MV-4-11 (cell line): ENCODE data around the gene WRAP53.

ENCODE experiments used
- DNase-seq: peaks from one replicate; lab custom pipeline; 2025; lab: John Stamatoyannopoulos, UW

The WRAP53 gene

DNA sequence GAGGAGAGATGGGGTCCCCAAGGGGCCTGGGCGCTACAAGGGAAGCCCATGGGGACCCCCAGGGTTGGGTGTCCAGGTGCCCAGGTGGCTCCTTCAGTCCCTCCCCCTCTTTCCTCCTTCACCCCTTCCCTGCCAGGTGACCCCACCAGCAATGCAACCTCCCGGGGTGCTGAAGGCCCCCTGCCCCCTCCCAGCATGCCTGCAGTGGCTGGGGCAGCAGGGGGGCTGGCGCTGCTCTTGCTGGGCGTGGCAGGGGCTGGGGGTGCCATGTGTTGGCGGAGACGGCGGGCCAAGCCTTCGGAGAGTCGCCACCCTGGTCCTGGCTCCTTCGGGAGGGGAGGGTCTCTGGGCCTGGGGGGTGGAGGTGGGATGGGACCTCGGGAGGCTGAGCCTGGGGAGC, 20.8 kb downstream of the WRAP53 start:
- no peak for DNase-seq

DNA sequence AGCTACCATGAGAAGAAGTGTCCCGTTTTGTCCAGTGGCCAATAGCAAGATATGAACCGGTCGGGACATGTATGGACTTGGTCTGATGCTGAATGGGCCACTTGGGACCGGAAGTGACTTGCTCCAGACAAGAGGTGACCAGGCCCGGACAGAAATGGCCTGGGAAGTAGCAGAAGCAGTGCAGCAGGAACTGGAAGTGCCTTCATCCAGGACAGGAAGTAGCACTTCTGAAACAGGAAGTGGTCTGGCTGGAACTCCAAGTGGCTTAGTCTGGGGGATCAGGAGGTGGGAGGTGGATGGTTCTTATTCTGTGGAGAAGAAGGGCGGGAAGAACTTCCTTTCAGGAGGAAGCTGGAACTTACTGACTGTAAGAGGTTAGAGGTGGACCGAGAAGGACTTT, 22.0 kb downstream of the WRAP53 start:
- DNase-seq: peak; percentile 71

GRCh38 chr17:7711051-7711755, 22.9 kb downstream of the WRAP53 start:
- no peak for DNase-seq

GRCh38 chr17:7712111-7712771, 24.0 kb downstream of the WRAP53 start:
- DNase-seq: no peak

DNA sequence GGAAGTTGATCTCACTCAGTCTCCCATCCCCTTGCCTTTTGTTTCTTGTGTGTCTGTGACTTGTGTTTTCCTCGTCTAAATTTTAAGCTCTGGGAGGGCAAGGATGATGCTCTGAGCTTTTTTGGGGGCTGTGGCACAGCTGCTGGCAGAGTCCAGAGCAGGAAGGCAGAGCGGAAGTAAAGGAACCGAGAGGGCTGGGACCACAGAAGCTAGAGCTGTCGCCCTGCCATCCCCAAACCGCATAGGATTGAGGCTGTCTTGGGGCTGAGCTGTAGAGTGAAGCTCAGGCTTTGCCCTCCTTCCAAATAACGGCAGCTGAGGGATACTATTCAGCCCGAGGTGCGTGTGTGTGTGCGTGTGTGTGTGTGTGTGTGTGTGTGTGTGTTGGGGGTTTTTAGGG, 25.5 kb downstream of the WRAP53 start:
- DNase-seq: peak; percentile 79

- no peak for DNase-seq
These were observed 26.7 kb downstream of the WRAP53 start for GRCh38 chr17:7714721-7715594.

GRCh38 chr17:7715936-7716886, 27.9 kb downstream of the WRAP53 start:
- DNase-seq: no peak

- DNase-seq: peak; percentile 56
These were observed 28.9 kb downstream of the WRAP53 start, which contains the start of gene DNAH2 for GRCh38 chr17:7716901-7717755. Gene DNAH2, plus strand, starts transcription at chr17:7717744. Its CDS starts 1,991 bp downstream, at chr17:7719735.

- DNase-seq: peak; percentile 91
These were observed 29.6 kb downstream of the WRAP53 start for GRCh38 chr17:7717756-7718350.

DNA sequence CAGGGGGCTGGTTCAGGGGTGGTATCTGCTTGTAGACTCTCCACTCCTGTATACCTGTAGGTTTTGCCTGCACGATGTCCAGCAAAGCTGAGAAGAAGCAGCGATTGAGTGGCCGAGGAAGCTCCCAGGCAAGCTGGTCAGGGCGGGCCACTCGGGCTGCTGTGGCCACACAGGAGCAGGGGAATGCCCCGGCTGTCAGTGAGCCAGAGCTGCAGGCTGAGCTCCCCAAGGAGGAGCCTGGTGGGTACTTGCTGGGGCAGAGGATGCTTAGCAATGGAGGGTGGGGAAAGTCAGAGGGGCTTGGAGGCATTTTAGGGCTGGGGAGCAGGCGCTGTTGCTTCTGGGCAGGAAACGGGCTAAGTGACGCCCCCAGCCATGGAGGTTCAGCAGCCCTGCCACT, 31.4 kb downstream of the WRAP53 start:
- no peak for DNase-seq

DNA sequence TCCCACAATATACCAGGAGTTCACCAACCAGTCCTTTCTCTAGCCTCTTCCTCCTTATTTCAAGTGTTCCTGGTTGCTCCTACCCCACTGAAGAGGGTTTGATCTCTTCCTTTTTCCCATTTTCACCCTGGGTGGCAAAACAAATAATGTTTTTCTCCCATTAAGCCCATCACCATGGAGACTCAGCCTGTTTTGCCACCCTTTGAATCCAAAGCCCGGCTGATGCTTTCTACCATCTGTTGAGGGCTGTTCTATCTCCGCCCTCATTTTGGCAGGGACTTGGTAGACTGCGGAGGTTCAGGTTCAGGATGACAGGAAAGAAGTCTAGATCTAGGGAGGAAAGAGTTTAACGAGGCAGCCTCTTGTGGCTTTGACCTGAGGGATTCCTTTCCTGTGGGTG, 31.8 kb downstream of the WRAP53 start:
- no peak for DNase-seq

GRCh38 chr17:7721612-7722011, 33.3 kb downstream of the WRAP53 start:
- no peak for DNase-seq

GRCh38 chr17:7727886-7728285, 39.6 kb downstream of the WRAP53 start:
- no peak for DNase-seq

DNA sequence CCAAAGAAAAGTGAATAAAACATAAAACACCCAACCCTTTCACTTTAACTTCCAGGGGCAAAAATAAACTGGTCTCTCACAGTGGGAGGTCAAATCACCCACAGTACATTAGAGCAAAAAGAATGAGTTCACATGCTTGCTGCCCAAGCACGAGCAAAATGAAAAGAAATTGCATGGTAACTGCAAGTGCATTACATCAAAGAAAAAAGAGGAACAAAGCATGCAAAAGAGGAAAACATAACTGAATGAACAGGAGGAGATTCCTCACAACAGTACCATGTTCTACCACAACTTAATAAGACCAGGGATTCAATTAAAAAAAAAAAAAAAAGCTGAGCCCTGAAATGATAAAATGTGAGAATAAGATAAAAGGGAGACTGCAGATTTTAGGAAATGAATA, 41.5 kb downstream of the WRAP53 start:
- DNase-seq: peak; percentile 75

GRCh38 chr17:7732981-7733539, 44.8 kb downstream of the WRAP53 start:
- DNase-seq: no peak

GRCh38 chr17:7737601-7738000, 49.3 kb downstream of the WRAP53 start:
- DNase-seq: no peak

GRCh38 chr17:7739746-7740145, 51.5 kb downstream of the WRAP53 start:
- DNase-seq: no peak

DNA sequence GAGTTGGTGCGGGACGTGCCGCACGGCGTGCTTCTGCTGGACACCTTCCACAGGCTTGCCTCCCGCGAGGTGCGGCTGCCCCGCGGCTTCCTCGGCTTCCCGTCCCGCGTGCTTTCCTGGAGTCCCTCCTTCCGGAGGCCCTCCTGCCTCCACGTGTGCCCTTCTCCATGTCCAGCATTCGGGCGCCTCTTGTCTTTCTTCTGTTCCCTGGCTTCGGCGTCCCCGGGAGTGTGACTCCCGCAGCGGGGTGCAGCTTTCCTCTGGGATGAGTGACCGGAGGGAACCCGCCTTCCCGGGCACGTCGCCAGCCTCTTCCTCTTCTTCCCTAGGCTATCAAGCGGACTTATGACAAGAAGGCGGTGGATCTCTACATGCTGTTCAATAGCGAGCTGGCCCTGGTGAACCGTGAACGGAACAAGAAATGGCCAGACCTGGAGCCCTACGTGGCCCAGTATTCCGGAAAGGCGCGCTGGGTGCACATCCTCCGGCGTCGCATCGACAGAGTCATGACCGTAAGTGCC, 52.3 kb downstream of the WRAP53 start:
- no peak for DNase-seq

DNA sequence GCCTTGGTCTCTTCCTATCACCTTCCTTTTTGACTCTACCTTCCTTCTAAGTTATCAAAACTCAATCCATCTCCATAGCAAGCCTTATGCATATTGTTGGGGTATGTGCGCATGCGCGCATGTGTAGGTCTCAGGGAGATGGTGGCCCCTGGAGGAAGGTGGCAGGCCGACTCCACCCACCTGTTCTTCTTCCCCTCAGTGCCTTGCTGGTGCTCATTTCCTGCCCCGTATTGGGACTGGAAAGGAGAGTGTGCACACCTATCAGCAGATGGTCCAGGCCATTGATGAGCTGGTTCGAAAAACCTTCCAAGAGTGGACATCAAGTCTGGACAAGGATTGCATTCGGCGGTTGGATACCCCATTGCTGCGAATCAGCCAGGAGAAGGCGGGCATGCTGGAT, 54.5 kb downstream of the WRAP53 start:
- DNase-seq: no peak

GRCh38 chr17:7744416-7744815, 56.1 kb downstream of the WRAP53 start:
- peak; percentile 61 for DNase-seq
